ENCODE measurements around the gene SH3D21. TPM values are rescaled to one million over a fixed set of nuclear protein-coding genes. Genes with fewer than 3 reads are reported as not detected.

Gene SH3D21
- total and polyA plus RNA-seq, 2 of the 8 experiments (the other 6 are each of a cell fraction or from before 2014, with no cell fraction given): 3.4 to 8.6 TPM

DNA sequence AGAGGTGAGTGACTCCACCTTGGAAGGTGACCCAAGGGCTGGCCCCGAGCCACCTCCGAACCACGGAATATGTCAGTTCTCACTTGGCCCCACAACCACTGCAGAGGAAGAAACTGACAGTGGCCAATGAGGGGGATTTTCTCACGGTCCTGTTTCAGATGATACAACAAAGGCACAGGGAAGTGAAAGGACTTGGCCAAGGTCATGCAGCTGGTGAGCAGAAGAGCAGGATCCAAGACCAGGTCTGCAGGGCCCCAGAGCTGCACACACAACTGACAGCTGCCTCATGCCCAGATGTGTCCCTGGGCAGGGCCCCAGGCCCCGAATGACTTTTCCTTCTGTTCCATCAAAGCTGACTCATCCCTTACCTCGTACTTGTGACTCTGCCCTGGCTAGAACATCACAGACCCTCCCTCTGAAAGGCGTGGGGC, 43.1 kb downstream of the SH3D21 start (continued):
- TF ChIP-seq, protein P1, sequence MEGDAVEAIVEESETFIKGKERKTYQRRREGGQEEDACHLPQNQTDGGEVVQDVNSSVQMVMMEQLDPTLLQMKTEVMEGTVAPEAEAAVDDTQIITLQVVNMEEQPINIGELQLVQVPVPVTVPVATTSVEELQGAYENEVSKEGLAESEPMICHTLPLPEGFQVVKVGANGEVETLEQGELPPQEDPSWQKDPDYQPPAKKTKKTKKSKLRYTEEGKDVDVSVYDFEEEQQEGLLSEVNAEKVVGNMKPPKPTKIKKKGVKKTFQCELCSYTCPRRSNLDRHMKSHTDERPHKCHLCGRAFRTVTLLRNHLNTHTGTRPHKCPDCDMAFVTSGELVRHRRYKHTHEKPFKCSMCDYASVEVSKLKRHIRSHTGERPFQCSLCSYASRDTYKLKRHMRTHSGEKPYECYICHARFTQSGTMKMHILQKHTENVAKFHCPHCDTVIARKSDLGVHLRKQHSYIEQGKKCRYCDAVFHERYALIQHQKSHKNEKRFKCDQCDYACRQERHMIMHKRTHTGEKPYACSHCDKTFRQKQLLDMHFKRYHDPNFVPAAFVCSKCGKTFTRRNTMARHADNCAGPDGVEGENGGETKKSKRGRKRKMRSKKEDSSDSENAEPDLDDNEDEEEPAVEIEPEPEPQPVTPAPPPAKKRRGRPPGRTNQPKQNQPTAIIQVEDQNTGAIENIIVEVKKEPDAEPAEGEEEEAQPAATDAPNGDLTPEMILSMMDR (IDR thresholded peaks at IDR 0.05; ENCODE audit: control extremely low read depth in 1 of 3, insufficient read depth in 1 of 3, low read depth in 1 of 3, low read length in 3 of 3): no peak
